ENCODE results near the gene MDFI.

DNA sequence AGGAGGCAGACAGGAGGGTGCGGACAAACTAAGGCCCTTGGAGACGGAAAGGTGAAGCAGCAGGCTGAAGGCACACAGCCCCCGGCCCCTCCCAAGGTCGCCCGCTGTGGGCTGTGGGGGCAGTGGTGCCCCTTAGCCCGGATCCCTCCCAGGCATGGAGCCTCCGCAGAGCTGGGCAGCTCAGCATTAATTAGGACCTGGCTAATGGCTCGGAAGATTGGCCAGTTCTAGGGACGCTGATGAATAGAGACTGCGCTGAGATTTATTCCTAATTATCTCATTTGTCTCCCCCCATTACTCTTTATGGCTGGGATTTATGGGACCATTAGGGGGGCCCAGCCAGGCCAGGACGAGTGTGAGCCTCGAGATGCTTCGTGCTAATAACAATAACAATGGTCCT lies 20.4 kb downstream of the MDFI start:
- TF ChIP-seq, protein P1, sequence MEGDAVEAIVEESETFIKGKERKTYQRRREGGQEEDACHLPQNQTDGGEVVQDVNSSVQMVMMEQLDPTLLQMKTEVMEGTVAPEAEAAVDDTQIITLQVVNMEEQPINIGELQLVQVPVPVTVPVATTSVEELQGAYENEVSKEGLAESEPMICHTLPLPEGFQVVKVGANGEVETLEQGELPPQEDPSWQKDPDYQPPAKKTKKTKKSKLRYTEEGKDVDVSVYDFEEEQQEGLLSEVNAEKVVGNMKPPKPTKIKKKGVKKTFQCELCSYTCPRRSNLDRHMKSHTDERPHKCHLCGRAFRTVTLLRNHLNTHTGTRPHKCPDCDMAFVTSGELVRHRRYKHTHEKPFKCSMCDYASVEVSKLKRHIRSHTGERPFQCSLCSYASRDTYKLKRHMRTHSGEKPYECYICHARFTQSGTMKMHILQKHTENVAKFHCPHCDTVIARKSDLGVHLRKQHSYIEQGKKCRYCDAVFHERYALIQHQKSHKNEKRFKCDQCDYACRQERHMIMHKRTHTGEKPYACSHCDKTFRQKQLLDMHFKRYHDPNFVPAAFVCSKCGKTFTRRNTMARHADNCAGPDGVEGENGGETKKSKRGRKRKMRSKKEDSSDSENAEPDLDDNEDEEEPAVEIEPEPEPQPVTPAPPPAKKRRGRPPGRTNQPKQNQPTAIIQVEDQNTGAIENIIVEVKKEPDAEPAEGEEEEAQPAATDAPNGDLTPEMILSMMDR (IDR thresholded peaks at IDR 0.05), result no peak
- no peak for TF ChIP-seq EP300 (IDR thresholded peaks at IDR 0.05)
